GM19438 (cell line): ENCODE results near the gene MRPL21.

Experiments used
- ATAC-seq: cut with Tn5 transposase; IDR thresholded peaks from one replicate; pipeline ENCODE4 v1.9.1; 2021; ENCODE audit warnings: low read depth; ENCODE audit not compliant: unreplicated experiment

MRPL21 gene

DNA sequence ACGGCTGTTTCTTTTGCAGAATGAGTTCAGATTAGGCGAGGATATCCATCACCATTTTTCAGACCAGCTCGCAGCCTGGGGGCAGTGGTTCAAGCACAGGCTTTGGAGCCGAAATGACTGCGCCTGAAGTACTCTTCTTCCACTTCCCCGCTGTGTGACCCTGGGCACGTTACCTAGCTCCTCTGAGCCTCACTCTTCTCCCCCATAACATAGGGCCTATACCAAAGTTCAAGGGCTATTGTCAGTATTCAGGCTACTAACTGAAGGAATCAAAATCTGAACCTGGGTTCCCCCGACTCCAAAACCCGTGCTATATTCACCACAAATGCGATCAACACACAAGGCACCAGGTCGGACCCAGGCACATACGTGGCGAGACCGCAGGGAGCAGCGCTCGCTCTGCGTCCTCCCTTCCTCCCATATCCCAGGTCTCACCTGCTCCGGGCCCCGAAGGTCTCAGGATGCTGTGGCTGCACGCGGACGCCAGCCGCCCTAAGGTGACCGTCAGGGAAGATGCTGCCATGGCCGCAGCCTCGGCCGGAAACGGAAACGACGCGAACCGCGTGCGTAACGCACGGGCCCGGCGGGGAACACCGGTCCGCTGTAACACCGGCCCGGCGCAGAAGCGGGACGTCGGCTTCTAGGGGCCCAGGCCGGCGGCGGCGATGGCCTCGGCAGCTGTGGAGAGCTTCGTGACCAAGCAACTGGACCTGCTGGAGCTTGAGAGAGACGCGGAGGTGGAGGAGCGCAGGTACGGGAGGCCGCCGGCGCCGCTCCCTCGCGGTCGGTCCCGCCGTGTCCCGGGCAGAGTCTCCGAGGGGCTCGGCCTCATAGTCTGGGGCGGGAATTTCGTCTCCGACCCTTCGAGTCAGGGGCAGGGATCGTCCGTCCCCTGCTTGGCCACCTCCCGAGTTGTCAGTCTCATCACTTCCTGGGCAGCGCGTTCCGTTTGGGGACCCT is at the start of gene MRPL21, which contains the start of gene IGHMBP2:
TSS of gene MRPL21 (minus strand) at position 545 of the 960 bp plus-strand sequence. CDS start at position 523, 22 bp downstream.
TSS of gene IGHMBP2 (plus strand) at position 604 of the 960 bp plus-strand sequence. CDS start at position 666, 62 bp downstream.
- peak; percentile 81 for ATAC-seq

DNA sequence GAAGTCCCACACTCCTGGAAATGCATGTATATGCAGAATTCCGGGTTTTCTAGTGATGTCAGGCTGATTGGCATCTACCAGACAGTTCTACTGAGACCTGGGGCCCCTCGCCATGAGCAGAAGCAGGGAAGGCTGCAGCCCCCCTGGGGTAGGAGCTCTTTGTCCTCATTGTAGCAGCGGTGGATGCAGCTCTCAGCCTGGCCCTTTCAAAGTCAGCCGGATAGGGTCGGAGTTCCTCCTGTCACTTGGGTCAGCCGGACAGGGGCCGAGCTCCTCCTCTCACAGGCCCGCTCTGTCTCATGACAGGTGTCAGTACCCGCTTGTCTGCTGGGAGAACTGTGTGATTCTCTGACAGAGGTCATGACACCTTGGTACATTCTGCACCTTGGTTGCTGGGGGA is 47.1 kb upstream of the MRPL21 start:
- ATAC-seq: no peak

DNA sequence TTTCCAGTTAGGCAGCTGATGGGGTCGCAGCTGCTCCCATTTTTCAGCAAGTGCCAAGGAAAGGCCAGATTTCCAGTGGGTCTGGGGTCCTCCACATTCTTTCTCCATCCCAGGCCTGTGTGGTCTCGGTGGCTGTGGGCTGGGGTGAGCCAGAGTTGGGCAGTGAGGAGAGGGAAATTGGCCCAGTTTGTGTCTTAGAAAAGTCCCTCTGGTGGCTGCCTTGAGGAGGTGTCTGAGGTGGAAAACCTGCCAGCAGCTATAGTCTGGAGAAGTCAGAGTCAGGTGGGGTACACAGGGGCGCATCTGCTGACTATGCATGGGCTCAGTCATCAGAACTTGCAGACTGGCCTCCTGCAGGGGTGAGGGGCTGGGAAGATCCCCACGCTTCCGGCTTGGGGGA is 46.6 kb upstream of the MRPL21 start:
- ATAC-seq: no peak

DNA sequence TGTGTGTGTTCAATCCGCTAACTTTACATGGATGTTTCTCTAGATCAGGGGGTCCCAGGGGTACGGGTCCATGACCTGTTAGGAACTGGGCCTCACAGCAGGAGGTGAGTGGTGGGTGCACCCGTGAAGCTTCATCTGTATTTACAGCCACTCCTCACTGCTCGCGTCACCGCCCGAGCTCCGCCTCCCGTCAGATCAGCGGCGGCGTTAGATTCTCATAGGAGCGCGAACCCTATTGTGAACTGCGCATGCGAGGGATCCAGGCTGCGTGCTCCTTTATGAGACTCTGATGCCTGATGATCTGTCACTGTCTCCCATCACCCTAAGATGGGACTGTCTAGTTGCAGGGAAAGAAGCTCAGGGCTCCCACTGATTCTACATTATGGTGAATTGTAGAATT is 45.3 kb upstream of the MRPL21 start:
- ATAC-seq: no peak

DNA sequence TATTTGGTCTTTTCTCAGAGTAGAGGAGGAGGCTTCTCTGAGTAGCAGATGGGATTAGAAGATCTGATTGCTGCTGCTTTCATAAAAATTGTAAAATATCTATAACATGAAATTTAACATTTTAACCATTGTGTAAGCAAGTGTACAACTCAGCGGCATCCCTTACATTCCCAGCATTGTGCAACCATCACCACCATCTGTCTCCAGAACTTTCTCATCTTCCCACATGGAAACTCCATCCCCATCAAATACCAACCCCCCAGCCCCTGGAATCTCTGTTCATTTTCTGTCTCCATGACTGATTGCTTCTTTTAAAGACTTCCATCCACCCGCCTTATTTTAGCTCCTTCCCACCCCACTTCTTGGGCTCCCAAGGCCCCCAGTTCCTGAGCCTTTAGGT is 44.9 kb upstream of the MRPL21 start:
- no peak for ATAC-seq

DNA sequence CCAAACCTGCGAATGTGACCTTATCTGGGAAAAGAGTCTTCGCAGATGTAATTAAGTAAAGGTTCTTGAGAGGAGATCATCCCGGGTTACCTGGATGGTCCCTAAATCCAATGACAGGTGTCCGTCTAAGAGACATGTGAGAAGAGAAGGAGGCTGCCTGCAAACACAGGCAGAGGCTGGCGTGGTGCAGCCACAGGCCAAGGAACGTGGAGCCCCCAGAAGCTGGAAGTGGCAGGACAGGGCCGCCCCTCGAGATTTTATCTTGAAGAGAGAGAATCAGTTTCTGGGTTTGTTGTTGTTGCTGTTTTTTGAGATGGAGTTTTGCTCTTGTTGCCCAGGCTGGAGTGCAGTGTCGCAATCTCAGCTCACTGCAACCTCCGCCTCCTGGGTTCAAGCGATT is 43.5 kb upstream of the MRPL21 start:
- ATAC-seq: no peak

DNA sequence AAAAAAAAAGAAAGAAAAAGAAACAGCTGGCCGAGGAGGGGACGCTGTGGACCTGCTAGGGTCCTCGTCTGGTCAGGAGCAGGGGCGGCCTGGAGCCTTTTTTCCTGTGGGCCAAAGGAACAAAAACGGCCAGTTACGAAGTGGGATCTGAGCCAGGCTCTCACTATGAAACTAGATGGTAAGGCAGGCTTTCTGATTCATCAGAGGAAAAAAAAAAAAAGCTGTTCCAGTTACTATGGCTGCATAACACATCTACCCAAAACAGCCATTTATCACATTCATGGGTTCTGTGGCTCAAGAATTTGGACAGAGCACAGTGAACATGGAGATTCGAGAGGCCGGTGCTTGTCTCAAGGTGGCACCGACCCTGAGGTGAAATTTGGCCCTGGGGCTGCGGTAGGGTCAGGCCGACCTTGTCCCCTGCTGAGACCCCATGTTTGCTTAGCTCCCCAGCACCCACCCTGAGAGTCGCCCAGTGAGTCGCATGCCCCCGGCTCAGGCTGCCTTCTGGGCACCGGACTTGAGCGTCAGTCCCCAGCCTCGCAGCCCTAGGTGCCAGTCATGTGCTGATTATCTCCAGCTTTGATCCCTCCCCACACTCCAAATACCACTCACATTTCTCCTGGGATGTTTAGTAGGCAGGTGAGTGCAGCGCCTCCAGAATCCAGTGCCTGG is 42.9 kb upstream of the MRPL21 start:
- no peak for ATAC-seq

DNA sequence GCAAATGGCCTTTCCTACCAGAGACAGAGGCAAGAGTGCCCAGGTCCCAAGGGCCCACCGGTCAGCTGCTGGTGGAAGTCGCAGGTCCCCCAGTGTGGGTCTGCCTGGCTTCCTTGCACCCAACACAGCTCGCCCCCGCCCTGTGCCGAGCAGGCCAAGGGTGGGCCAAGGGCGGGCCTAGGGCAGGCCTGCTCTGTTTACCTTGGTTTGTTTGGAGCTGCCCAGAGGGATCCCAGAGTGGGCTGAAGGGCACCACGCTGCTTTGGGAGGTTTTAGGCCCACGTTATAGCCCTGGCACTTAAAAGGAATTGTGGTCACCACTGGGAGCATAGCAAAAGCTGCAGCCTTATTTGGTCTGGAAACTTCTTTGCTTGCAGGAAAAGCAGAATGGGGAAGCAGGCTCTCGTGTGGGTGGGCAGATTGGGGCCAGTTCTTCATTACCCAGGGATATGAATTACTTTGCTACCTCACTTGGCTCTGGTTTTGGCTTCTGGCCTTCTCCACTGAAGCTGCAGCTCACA is 39.2 kb upstream of the MRPL21 start:
- no peak for ATAC-seq

DNA sequence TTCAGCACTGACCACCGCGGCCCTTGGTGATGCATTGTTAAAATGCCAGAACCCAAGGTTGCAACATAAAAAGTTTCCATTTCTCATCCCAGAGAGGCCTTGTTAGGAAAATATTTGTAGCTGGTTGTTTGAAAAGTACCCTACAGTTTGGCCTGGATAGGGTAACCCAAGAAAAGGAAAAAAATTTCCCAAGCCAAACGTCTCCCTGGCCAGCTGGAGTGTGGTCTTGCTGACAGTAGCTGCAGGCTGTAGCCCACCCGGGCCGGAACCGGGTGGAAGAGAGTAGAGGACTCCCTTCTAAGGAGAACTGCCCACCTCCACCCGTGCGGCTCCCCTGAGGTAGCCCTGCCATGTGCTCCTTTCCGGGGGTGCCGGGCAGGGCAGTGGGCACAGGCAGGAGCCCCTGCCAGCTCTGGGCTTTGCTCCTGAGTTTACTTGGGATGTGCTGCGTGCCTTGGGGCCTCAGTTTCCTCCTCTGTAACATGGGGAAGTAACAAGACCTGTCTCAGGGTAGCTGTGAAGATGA is 38.5 kb upstream of the MRPL21 start:
- no peak for ATAC-seq

DNA sequence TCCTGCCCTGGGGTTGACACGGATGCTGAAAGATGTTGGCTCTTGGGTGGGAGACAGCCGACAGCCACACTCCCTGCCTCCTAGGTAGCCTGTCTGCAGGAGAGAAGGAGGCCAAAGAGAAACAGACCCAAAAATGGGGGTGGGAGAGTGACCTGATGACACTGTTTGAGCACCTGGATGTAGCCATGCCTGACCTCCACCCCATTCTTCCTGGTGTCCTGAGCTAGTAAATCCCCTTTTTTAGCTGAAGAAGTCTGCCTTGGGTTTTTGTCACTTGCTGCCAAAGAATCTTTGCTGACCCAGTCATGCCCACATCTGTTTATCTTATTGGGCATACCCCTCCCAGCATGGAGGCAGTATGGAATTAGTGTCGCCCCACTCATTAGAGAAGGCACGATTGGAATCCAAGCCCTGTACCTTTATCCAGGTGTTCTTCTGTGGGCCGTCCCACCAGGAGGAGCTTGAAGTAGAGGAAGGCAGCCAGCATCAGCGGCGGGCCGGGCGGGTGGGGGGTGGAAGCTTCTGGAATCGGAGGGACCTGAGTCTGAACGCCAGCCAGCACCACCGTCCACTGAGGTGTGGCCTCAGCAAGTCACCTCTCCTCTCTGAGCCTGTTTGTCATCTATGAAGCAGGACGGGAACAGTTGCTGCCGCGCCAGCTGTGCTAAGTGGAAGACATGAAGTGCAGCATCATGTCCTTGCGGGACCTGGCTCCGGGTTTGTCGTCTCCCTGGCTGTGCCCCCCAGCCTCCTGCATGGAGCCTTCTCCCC is 37.9 kb upstream of the MRPL21 start:
- no peak for ATAC-seq

DNA sequence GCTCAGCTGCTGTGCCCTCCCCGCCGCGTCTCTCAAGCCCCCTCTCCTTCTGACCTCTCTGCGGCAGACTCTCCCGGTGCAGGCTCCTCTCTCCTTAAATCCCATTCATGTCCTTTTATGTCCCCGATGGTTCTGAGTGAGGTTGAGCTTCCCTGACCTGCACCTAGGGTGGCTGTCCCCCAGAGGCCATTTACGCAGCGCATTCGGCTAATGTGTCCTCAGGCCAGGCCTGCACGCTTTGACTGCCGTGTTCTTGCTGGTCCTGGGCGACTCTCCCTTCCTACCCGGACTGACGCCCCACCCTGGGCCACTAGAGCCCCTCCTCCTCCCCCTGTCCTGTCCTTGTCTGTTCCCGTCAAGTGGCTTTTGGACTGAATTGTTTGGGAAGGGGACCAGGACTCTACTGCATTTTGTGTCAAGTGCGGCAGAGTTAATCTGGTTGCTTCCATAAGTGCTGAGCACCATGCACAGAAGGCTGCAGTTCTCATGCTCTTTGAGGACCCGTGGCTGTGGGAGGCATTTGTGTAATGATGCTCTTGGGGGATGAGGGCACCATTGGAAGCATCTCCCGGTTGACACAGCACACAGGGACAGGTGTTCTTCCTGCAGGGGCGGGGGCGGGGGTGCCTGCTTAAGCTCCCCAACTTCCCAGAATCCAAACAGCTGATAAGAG is 37.2 kb upstream of the MRPL21 start:
- ATAC-seq: no peak

DNA sequence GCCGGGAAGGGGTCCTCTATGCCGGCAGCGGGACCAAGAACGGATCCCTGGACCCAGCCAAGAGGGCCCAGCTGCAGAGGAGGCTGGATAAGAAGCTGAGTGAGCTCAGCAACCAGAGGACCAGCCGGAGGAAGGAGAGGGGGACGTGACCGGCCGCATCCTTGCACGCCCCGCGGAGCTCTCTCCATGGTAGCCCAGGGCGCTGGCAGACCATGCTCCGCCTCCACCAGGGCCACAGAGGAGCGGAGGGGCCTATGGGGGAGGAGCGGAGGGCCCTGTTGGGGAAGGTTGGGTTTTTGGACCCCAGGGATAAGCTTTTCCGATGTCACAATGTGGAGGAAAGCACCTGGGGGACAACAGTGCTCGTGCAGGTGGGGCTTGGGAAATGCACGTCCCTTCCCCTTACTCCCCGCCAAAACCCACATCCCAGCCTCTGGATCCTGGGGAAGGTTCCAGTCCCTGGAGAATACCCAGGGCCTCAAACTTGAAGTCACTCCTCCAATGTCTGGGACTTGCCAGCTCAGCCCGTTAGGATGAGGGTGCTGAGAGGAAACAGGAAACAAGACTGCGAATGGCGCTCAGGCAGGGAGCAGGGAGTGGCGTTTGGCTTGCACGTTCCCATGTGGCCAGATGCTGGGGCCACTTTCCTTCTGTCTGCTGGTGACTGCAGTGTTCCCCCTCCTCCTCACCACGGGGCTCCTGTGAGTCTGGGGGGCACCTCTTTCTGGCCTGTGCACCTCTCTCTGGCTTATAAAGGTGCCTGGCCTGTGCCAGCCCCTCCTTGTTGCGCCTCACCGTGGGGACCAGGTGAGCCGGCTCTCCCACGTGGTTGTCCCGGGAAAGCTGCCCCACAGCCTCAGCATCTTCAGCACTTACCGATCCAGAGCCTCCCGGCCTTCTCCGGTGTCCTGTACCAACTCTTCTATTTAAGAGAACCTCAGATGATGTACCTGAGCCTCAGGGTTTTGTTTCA is 36.2 kb upstream of the MRPL21 start:
- ATAC-seq: no peak

DNA sequence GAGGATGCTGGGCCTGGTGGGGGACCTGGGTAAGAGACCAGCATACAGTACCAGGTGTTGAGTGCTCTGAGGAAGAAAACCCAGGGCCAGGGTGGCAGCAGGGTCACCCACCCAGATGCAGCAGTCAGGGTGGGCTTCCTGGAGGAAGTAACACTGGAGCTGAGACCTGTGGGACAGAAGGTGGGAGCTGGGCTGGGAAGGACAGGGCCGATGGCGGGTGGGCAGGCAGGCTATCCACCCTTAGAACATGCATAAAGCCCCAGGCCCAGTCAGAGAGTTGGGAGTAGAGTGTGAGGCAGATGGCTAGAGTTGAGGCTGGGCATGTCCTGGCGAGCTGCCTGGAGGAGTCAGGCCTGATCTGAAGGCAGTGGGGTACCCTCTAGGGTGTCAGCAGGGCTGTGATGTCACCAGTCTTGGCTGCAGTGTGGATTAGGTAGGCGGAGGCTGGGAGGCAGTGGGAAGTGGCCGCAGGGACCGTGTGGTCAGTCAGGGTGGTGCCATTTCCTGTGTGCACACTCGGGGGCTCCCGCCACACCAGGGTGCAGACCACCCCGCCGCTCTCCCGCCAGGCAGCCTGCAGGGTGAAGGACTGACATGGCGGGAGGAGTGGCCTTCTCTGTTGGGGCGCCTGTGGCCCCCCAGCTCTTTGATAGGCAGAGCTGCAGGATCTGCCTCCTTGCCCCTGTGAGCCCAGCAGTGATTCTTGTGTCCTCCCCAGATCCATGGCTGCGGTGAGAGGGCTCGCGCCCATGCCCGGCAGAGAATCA is 35.4 kb upstream of the MRPL21 start:
- ATAC-seq: no peak

DNA sequence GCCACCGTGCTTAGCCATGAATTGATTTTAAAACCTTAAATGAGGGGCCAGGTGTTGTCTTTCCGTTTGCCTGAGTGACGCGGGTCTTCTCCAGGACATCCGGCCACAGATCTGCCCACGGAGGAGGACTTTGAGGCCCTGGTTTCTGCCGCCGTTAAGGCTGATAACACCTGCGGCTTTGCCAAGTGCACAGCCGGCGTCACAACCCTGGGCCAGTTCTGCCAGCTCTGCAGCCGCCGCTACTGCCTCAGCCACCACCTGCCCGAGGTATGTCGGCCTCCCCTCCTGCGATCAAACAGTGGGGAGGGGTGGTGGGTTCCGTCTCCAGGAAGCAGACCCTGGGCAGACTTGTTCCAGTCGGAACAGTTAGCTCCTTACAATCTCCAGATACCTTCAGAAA is 34.5 kb upstream of the MRPL21 start:
- ATAC-seq: no peak

DNA sequence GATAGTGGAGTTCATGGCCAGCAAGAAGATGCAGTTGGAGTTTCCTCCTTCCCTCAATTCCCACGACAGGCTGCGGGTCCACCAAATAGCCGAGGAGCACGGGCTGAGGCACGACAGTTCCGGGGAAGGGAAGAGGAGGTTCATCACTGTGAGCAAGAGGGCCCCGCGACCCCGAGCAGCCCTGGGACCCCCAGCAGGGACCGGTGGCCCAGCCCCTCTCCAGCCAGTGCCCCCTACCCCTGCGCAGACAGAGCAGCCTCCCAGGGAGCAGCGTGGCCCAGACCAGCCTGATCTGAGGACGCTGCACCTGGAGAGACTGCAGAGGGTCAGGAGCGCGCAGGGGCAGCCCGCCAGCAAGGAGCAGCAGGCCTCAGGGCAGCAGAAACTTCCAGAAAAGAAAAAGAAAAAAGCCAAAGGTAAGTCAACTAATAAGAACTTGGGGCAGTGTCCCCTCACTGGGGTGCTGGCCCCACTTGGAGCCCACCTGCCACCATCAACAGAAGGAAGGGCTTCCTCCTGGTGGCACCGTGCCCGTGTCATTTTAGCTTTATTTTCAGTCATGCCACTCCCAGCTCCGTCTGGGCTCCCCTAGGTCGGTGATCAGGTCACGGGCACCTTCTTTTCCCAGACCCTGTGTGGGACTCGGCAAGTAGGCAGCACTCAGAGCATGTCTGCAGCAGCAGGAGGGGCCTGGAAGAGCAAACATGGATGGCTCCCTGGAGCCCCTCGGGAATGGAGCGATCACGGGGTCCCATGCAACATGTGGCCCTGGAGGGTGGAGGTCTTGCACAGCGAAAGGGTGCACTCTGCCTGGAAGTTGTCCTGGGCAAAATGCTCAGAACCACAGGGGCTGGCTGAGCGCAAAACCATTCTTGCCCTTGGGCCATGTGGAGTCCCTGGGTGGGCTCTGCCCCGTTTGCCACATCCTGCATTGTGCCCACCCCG is 33.3 kb upstream of the MRPL21 start:
- ATAC-seq: no peak

DNA sequence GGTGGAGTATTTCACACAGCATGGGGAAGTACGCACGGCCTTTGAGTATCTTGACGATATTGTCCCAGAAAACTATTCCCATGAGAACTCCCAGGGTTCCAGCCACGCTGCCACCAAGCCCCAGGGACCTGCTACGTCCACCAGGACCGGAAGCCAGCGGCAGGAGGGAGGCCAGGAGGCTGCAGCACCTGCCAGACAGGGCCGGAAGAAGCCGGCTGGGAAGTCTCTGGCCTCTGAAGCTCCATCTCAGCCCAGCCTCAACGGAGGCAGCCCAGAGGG is 32.7 kb upstream of the MRPL21 start:
- ATAC-seq: no peak
